ENCODE results near the gene MMP24. TPM values are rescaled to one million over a fixed set of nuclear protein-coding genes. Genes with fewer than 3 reads are reported as not detected.

Gene MMP24
- total RNA-seq, 1 donor from 2014 or later = 15.6 TPM

GRCh38 chr20:35326021-35326739, 99.7 kb downstream of the MMP24 start:
- no peak overlapping the region for H3K27ac Mint-ChIP-seq (ENCODE audit: unreplicated experiment)
- Histone ChIP-seq H2AFZ (ENCODE audit: low read depth, low read length) (no peak overlapping the region), H3K79me2 (ENCODE audit: insufficient read depth, low read length) (no peaks in the 10 kb centered on the region), H4K20me1 (ENCODE audit: insufficient read depth, low read length) (no peaks in the 10 kb centered on the region), H3K4me2 (ENCODE audit: low read length) (no peak overlapping the region), H3K27me3 (ENCODE audit: insufficient read depth, low read length) (no peaks in the 10 kb centered on the region), H3K9ac (ENCODE audit: low read length) (no peak overlapping the region), H3K9me3 (ENCODE audit: insufficient read depth, low read depth, low read length) (no peaks in the 10 kb centered on the region), H3K4me3 (ENCODE audit: insufficient read depth, low read depth, low read length) (no peak overlapping the region), H3K36me3 (ENCODE audit: insufficient read depth, low read length) (no peaks in the 10 kb centered on the region), H3K27ac (ENCODE audit: low read depth, low read length) (no peak overlapping the region), H3K4me1 (ENCODE audit: insufficient read depth, low read length) (peaks cover 16% of the 10 kb centered on the region)
- no peaks in the 10 kb centered on the region for H3K9me3 Mint-ChIP-seq (ENCODE audit: unreplicated experiment)
- no peak for DNase-seq (ENCODE audit: low read depth)
- FAIRE-seq = no peak
- H3K36me3 Mint-ChIP-seq (ENCODE audit: low read depth, unreplicated experiment) = peaks cover 5% of the 10 kb centered on the region
- TF ChIP-seq EZH2 (IDR thresholded peaks at IDR 0.05; ENCODE audit: insufficient read depth, low read length) = no peak
- TF ChIP-seq CTCF (IDR thresholded peaks at IDR 0.05; ENCODE audit: insufficient read depth, low read depth, low read length) = no peak
- no peak overlapping the region for H3K4me3 Mint-ChIP-seq (ENCODE audit: unreplicated experiment)
- peaks cover 58% of the 10 kb centered on the region for H3K4me1 Mint-ChIP-seq (ENCODE audit: low read depth, unreplicated experiment)
- H3K27me3 Mint-ChIP-seq (ENCODE audit: low read depth, unreplicated experiment) = no peaks in the 10 kb centered on the region

Other genes starting within 250 kb of the MMP24 start
- 92.0 and 92.6 TPM in 2 replicates for gene TRPC4AP, start 133.9 kb upstream of the MMP24 start, total RNA-seq
- 32.5 and 33.4 TPM in 2 replicates for gene EDEM2, start 79.4 kb upstream of the MMP24 start, total RNA-seq
- 36.2 and 39.5 TPM in 2 replicates for gene PROCR, start 54.6 kb upstream of the MMP24 start, total RNA-seq
- 79.8 and 86.5 TPM in 2 replicates for gene MMP24OS, start 51.4 kb downstream of the MMP24 start, total RNA-seq
- 232 and 271 TPM in 2 replicates for gene EIF6, start 58.1 kb downstream of the MMP24 start, total RNA-seq
- not detected in 2 replicates for gene FAM83C, start 65.7 kb downstream of the MMP24 start, total RNA-seq
- gene UQCC1, start 185.3 kb downstream of the MMP24 start, total RNA-seq = 44.5 and 49.0 TPM in 2 replicates
- gene GDF5, start 211.5 kb downstream of the MMP24 start, total RNA-seq = 12.6 and 15.9 TPM in 2 replicates
- gene CEP250, start 228.9 kb downstream of the MMP24 start, total RNA-seq = 81.2 and 107 TPM in 2 replicates